RWPE1 (cell line): Measurements from ENCODE around the gene ENOX2.
A peak's percentile ranks its signal among the peaks of the same experiment; 100 is the strongest.
"Not testable (repeated sequence)": the region's sequence is repeated elsewhere in the genome, so short reads cannot be mapped to it uniquely, and the experiment has no call there.

Experiments used
- CTCF ChIA-PET: fragments of 350-600 bp; sonication (Branson Sonifier 250); formaldehyde crosslinking; extraction: SDS; loops from one replicate; lab custom pipeline; 2021; lab: Yijun Ruan, JAX
- POLR2A ChIA-PET: fragments of 400-600 bp; formaldehyde crosslinking; extraction: SDS; loops from one replicate; lab custom pipeline; 2020; ENCODE audit warnings: antibody characterized with exemption; ENCODE audit not compliant: low non-redundant PET; lab: Yijun Ruan, JAX
- DNase-seq: peaks from one replicate; pipeline ENCODE4 v3.0.0; 2012; ENCODE audit warnings: low spot score
- H3K27ac ChIP-seq: fragments of 450-650 bp; 2 replicates; pipeline ENCODE4 v1.5.1; 2017
- TF ChIP-seq, protein P1 (sequence below): fragments of 450-650 bp; conservative IDR thresholded peaks from 2 replicates; pipeline ENCODE4 v1.5.1; 2017; ENCODE audit warnings: low read depth, mild to moderate bottlenecking

ENOX2 gene, protein sequence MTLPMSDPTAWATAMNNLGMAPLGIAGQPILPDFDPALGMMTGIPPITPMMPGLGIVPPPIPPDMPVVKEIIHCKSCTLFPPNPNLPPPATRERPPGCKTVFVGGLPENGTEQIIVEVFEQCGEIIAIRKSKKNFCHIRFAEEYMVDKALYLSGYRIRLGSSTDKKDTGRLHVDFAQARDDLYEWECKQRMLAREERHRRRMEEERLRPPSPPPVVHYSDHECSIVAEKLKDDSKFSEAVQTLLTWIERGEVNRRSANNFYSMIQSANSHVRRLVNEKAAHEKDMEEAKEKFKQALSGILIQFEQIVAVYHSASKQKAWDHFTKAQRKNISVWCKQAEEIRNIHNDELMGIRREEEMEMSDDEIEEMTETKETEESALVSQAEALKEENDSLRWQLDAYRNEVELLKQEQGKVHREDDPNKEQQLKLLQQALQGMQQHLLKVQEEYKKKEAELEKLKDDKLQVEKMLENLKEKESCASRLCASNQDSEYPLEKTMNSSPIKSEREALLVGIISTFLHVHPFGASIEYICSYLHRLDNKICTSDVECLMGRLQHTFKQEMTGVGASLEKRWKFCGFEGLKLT

GRCh38 chrX:130902783-130903613 lies at the start of gene ENOX2:
TSS of gene ENOX2 (minus strand) at chrX:130903209. CDS start at chrX:130703216, 199,993 bp downstream.
- POLR2A ChIA-PET, result no interaction called here

GRCh38 chrX:130952266-130953043 lies 49.4 kb upstream of the ENOX2 start:
- CTCF ChIA-PET, result no interaction called here
- no peak overlapping the region for H3K27ac ChIP-seq
- POLR2A ChIA-PET, result no interaction called here
- DNase-seq, result no peak
- TF ChIP-seq, protein P1, sequence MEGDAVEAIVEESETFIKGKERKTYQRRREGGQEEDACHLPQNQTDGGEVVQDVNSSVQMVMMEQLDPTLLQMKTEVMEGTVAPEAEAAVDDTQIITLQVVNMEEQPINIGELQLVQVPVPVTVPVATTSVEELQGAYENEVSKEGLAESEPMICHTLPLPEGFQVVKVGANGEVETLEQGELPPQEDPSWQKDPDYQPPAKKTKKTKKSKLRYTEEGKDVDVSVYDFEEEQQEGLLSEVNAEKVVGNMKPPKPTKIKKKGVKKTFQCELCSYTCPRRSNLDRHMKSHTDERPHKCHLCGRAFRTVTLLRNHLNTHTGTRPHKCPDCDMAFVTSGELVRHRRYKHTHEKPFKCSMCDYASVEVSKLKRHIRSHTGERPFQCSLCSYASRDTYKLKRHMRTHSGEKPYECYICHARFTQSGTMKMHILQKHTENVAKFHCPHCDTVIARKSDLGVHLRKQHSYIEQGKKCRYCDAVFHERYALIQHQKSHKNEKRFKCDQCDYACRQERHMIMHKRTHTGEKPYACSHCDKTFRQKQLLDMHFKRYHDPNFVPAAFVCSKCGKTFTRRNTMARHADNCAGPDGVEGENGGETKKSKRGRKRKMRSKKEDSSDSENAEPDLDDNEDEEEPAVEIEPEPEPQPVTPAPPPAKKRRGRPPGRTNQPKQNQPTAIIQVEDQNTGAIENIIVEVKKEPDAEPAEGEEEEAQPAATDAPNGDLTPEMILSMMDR, result no peak

More at GRCh38 chrX:130902783-130903613, at the start of gene ENOX2:
- peak within 1 kb of the TSS; percentile 73 for H3K27ac ChIP-seq
- CTCF ChIA-PET, result interaction anchor here (0.6 kb wide), 2 partner anchors 37 to 748 kb away, joined by 3 read pairs; no protein-coding TSS in a partner anchor
- peak; percentile 84 for DNase-seq
- TF ChIP-seq, protein P1, result no peak

DNA sequence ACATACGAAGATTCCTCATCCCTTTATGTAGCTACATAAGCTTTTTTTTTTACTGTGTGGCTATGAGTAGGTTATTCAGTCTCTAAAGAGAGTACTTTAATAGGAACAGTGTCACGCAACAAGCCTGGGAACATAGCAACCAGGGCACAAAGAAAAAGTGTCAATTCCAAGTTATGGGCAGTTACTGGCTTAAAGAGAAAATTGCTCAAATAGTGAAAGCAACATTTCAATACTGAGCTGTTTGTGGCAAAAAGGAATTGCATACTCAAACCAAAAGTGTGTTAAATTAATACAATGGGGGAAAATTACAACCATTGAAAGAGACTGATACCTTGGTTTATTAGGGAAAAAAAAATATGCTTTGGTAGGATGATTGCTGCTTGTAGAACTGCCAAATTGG lies 41.2 kb upstream of the ENOX2 start:
- no peak for DNase-seq
- POLR2A ChIA-PET, result no interaction called here
- CTCF ChIA-PET, result no interaction called here
- TF ChIP-seq, protein P1, result no peak
- H3K27ac ChIP-seq, result no peak overlapping the region

- POLR2A ChIA-PET, result no interaction called here
- no peak for DNase-seq
- CTCF ChIA-PET, result no interaction called here
- no peak overlapping the region for H3K27ac ChIP-seq
- TF ChIP-seq, protein P1, result no peak
These were observed 34.1 kb upstream of the ENOX2 start for GRCh38 chrX:130937101-130937500.

GRCh38 chrX:130933358-130933757 lies 30.3 kb upstream of the ENOX2 start:
- ChIA-PET CTCF (interaction anchor here (0.6 kb wide), 1 partner anchor 17 kb away, joined by 3 read pairs; no protein-coding TSS in a partner anchor), POLR2A (no interaction called here)
- DNase-seq, result no peak
- TF ChIP-seq, protein P1, result no peak
- no peak overlapping the region for H3K27ac ChIP-seq

DNA sequence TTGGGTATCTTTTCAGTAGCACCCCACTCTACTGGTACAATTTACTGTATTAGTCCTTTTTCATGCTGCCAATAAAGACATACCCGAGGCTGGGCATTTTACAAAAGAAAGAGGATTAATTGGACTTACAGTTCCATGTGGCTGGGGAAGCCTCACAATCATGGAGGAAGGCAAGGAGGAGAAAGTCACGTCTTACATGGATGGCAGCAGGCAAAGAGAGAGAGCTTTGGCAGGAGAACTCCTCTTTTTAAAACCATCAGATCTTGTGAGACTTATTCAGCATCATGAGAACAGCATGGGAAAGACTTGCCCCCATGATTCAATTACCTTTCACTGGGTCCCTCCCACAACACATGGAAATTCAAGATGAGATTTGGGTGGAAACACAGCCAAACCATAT lies 17.4 kb upstream of the ENOX2 start:
- CTCF ChIA-PET, POLR2A ChIA-PET, H3K27ac ChIP-seq, DNase-seq: not testable (repeated sequence)

GRCh38 chrX:130919676-130920075 lies 16.7 kb upstream of the ENOX2 start:
- POLR2A ChIA-PET, result not testable (repeated sequence)

GRCh38 chrX:130918498-130918897 lies 15.5 kb upstream of the ENOX2 start:
- H3K27ac ChIP-seq, CTCF ChIA-PET, POLR2A ChIA-PET, DNase-seq: not testable (repeated sequence)

More at GRCh38 chrX:130919676-130920075, 16.7 kb upstream of the ENOX2 start:
- CTCF ChIA-PET, H3K27ac ChIP-seq, DNase-seq: not testable (repeated sequence)
